K562 (cell line): ENCODE measurements around the gene SERBP1. TPM values are rescaled to one million over a fixed set of nuclear protein-coding genes. Genes with fewer than 3 reads are reported as not detected.

Source experiments
- E2F6 ChIP-seq, 2 experiments: IDR thresholded peaks; 2 replicates each; pipeline ENCODE4 v1.6.1; 2011; ENCODE audit warnings: borderline replicate concordance in 1 of 2, control low read depth in 1 of 2, low read depth in 1 of 2, low read length in 1 of 2, mild to moderate bottlenecking in 1 of 2, mixed read lengths in 1 of 2, moderate library complexity in 1 of 2; ENCODE audit not compliant: insufficient read depth in 1 of 2, insufficient read length in 1 of 2, poor library complexity in 1 of 2, severe bottlenecking in 1 of 2; ENCODE audit errors: extremely low read depth in 1 of 2
- E2F8 ChIP-seq: fragments of 450-650 bp; IDR thresholded peaks from 2 replicates; pipeline ENCODE4 v1.7.1; 2018; ENCODE audit warnings: mild to moderate bottlenecking, low read depth; ENCODE audit not compliant: partially characterized antibody
- HDAC2 ChIP-seq: fragments of 450-650 bp; IDR thresholded peaks from 2 replicates; pipeline ENCODE4 v1.6.1; 2016; ENCODE audit warnings: mild to moderate bottlenecking
- MAX ChIP-seq: sonication (generic); formaldehyde crosslinking; IDR thresholded peaks from 2 replicates; pipeline ENCODE4 v1.9.0; 2022; ENCODE audit warnings: mild to moderate bottlenecking, missing genetic modification reagents
- MECOM ChIP-seq: fragments of 250-450 bp; sonication (Bioruptor Pico); IDR thresholded peaks from 2 replicates; pipeline ENCODE4 v1.8.0; 2022; ENCODE audit warnings: inconsistent platforms
- MGA ChIP-seq: fragments of 450-650 bp; IDR thresholded peaks from 2 replicates; pipeline ENCODE4 v1.6.1; 2016; ENCODE audit warnings: mild to moderate bottlenecking, moderate library complexity
- ZKSCAN1 ChIP-seq: fragments of 150-350 bp; IDR thresholded peaks from 2 replicates; pipeline ENCODE4 v1.6.1; 2016; ENCODE audit warnings: low read depth, low read length
- ZNF444 ChIP-seq: fragments of 250-450 bp; sonication (Bioruptor Pico); IDR thresholded peaks from 2 replicates; pipeline ENCODE4 v1.4.0; 2020; ENCODE audit warnings: mild to moderate bottlenecking, moderate library complexity
- polyA plus RNA-seq, 8 experiments: library from polyadenylated mRNA; depleted of rRNA in 4 of 8; stranded (reverse) in 5 of 8; unstranded in 3 of 8; fragments of >200 nt; fragmentation: Nextera tagmentation in 2 of 8; fragmentation: Illumina TruSeq in 1 of 8; extraction: Ambion mirVana in 2 of 8; extraction: Trizol in 1 of 8; gene quantifications; 2 replicates each; pipeline versions ENCODE4 v1.2.1 to v1.2.3, GENCODE V29; 2011 to 2014; ENCODE audit warnings: inconsistent platforms in 1 of 8, missing spikeins in 1 of 8
- total RNA-seq, 7 experiments: library from RNA; depleted of rRNA in 6 of 7; stranded (reverse); fragments of >200 nt in 6 of 7; fragmentation: Illumina TruSeq in 2 of 7; extraction: Trizol in 2 of 7; gene quantifications; 2 replicates each; pipeline versions ENCODE4 v1.2.1 to v1.2.3, GENCODE V29; 2011 to 2021; ENCODE audit warnings: low replicate concordance in 1 of 7

SERBP1 gene
- total and polyA plus RNA-seq, 9 of the 15 experiments (the other 6 are each of a cell fraction or from before 2014, with no cell fraction given), result 79.9 to 761 (median 464) TPM

- TF ChIP-seq MGA (peak; percentile 95), ZKSCAN1 (peak; percentile 56; the same call in 1 of the 2 replicates), MECOM (CRISPR knock-in tag) (0 out of 2 replicates have a peak, but pooled peaks have one; percentile 52), E2F6 (IDR thresholded peaks at IDR 0.05; ENCODE audit: borderline replicate concordance in 1 of 2, extremely low read depth in 1 of 2, insufficient read depth in 1 of 2, insufficient read length in 1 of 2, low read depth in 1 of 2, low read length in 1 of 2, poor library complexity in 1 of 2, severe bottlenecking in 1 of 2) (peak; percentile 75 to 93), E2F8 (peak; percentile 43), HDAC2 (peak; percentile 87; the same call in 1 of the 2 replicates), ZNF444 (CRISPR knock-in tag) (no peak), MAX (CRISPR knock-in tag) (peak; percentile 98)
These were observed 49.1 kb upstream of the SERBP1 start (continued) for GRCh38 chr1:67479146-67479891.
